Activated T-cell treated with anti-CD3 and anti-CD28 coated beads for 4 hours (primary cell): ENCODE results near the gene DISP3.

Experiments
- DNase-seq: peaks from one replicate; pipeline ENCODE4 v3.0.0-alpha.2; 2020

The DISP3 gene

DNA sequence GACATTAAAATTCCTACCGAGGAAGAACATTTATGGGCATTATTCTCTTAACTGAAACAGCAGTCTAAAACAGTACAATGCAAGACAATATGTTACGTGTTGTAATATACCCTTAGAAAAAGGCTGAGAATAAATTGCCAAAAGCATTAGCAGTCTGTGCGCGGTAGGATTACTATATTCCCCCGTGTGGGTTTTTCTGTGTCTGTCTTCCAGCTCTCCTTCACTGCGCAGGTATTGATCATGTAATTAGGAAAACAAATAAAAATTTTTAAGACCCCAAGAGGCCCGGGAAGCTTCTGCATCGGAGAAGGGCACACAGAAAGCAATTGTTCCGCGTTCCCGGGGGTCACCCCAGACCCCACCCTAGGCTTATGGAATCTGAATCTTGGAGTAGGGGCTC, 106.4 kb downstream of the DISP3 start:
- DNase-seq, result no peak
